IPS DF 4.7 (cell line): ENCODE data around the gene SMURF1.

Source experiments
- DNase-seq: peaks from one replicate; pipeline ENCODE4 v3.0.0-alpha.2; 2013; ENCODE audit warnings: low spot score; ENCODE audit errors: extremely low read depth

Gene SMURF1

GRCh38 chr7:99029466-99030435 lies 114.2 kb downstream of the SMURF1 start:
- DNase-seq, result no peak

GRCh38 chr7:99028261-99028973 lies 115.5 kb downstream of the SMURF1 start:
- no peak for DNase-seq

DNA sequence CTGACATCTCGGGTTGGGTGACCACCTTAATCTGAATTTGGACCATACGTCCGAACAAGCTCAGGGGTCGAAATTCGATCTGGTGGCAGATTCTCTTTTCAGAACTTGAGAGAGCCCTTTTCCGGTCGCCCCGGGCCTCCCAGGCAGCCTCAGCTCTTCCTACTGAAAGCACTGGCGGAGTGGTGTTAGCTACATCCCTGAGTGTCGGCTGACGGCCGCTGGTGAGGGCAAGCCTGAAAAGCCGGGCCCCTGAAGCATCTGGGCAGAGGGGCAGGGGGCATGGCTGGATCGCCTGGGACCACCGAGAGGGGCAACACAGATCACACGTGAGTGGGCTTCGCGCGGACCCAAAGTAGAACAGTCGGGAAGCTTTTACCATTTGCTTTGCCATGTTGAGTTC lies 116.1 kb downstream of the SMURF1 start:
- no peak for DNase-seq

- no peak for DNase-seq
These were observed 116.7 kb downstream of the SMURF1 start for GRCh38 chr7:99027241-99027640.

GRCh38 chr7:99024066-99024465 lies 119.8 kb downstream of the SMURF1 start:
- DNase-seq, result no peak

DNA sequence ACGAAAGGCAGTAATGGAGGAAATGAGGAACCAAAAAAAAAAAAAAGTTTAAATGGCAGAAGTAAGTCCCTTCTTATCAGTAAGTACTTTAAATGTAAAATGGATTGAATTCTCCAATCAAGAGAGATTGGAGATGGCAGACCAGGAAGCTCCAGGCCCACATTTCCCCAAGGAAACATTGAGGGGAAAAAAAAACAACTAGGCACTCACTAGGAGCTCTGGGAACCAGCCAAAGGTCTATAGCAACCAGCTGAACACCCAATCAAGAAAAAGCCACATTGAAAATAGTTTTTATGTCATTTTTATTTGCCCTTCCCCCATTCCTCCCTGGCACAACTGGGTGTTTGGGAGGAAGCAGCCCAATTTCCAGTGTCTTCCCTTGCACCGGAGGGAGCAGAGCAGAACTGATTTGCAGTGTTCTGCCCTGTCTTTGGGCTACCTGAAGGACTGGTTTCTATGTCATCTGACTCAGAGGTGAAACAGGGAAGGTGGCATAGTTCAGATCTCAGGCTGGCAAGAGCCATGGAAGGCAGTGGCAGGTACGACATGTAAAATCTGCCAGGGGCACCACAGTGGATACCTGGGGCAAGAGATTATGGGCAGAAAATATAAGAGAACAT lies 121.9 kb downstream of the SMURF1 start:
- no peak for DNase-seq

GRCh38 chr7:99020413-99020715 lies 123.5 kb downstream of the SMURF1 start:
- no peak for DNase-seq

- no peak for DNase-seq
These were observed 124.1 kb downstream of the SMURF1 start for GRCh38 chr7:99019523-99020412.

DNA sequence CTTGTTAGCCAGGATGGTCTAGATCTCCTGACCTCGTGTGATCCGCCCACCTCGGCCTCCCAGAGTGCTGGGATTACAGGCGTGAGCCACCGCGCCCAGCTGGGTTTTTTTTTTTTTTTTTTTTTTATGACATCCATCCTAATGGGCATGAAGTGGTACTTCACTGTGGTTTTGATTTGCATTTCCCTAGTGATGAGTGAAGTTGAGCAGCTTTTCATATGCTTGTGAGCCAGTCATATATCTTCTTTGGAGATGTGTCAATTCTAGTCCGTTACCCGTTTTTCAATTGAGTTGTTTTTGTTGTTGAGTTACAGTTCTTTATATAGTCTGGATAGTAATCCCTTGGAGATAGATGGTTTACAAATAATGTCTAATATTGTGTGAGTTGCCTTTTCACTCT lies 127.7 kb downstream of the SMURF1 start:
- no peak for DNase-seq

- no peak for DNase-seq
These were observed 129.6 kb downstream of the SMURF1 start for GRCh38 chr7:99014113-99014985.

DNA sequence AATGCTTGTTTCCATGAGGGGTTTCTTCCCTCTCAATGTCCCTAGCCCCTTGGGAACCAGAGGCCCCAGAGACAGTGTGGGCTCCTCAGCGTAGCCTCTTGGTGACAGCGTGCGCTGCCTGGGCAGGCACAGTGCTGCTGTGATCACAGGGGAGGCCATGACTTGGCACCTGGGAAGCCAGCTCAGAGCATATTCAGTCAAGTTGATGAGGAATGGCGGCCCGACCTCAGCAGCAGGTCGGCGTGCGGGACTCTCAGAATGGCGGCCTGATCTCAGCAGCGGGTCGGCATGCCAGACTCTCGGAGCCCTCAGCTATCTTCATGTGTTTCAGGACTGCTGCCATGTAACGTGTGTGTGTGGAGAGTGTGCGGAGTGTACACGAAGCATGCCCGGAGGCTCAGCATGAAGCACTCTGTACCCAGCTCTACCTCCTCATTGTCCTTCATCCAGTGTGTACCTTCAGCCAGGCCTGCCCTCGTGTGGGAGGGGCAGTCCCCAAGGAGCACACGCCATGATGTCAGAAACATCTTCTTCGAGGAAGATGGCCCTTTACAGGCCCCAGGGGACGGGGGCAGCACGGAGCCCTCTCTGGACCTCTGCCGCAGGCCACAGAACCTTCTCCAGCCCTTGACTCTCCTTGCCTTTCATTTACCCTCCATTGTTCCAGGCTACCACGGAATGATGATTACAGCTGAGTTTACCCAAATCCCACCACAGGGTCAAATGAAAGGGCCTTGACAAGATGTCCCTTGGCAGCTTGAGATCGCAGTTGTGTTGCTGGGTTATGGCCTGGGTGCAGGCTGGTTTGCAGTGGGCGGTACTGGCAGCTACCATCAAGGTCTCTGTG lies 130.4 kb downstream of the SMURF1 start:
- no peak for DNase-seq

DNA sequence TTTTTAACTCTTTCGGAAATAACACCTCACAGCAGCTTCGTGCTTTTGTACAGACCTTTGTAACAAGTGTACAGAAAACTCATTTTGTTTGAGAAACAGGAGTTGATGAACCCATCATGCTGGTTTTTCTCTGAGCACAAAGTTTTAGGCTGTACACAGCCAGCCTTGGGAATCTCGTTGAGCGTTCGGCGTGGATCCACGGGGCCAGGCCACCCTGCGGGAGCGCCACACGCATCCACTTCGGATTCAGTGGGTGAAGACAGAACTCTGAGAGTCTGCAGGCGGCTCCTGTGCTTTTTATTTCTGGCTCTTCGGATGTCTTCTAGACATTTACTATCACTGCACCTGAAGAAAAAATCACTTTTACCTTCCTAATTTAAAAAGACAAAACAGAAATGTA lies 131.2 kb downstream of the SMURF1 start:
- DNase-seq, result no peak

GRCh38 chr7:99011706-99012404 lies 132.1 kb downstream of the SMURF1 start:
- no peak for DNase-seq

DNA sequence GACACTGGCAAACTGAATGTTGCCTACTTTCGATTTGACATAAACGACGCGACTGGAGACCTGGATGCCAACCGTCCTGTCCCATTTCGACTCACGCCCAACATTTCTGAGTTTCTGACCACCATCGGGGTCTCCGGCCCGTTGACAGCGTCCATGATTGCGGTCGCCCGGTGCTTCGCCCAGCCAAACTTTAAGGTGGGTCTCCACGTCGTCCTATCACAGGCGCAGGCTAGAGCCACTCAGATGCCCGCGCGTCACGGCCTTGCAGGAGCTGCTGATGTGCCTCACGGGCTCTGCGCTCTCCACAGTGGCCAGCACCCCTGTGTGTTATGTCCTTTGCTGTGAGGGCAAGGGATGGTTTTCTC lies 132.6 kb downstream of the SMURF1 start:
- no peak for DNase-seq

DNA sequence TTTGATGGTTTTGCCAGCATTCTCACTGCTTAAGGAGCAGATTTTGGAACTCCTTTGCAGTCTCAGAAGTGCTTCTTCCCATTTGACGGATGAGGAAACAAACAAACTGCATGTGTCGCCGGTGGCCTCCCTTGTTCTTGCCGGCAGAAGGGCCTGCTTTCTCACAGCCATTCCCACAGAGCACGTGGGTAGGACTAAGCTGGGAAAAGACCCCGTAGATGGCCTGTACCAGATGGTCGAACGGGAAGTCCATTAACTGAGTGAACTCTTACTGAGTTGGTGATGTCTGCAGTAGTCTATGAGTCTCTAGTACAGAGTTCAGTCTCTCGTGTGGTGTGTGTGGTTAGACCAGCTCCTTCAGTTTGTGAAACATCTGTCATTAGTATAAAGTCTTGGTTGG lies 133.6 kb downstream of the SMURF1 start:
- DNase-seq, result no peak

- no peak for DNase-seq
These were observed 134.9 kb downstream of the SMURF1 start for GRCh38 chr7:99008921-99009530.

GRCh38 chr7:99008181-99008631 lies 135.7 kb downstream of the SMURF1 start:
- no peak for DNase-seq

DNA sequence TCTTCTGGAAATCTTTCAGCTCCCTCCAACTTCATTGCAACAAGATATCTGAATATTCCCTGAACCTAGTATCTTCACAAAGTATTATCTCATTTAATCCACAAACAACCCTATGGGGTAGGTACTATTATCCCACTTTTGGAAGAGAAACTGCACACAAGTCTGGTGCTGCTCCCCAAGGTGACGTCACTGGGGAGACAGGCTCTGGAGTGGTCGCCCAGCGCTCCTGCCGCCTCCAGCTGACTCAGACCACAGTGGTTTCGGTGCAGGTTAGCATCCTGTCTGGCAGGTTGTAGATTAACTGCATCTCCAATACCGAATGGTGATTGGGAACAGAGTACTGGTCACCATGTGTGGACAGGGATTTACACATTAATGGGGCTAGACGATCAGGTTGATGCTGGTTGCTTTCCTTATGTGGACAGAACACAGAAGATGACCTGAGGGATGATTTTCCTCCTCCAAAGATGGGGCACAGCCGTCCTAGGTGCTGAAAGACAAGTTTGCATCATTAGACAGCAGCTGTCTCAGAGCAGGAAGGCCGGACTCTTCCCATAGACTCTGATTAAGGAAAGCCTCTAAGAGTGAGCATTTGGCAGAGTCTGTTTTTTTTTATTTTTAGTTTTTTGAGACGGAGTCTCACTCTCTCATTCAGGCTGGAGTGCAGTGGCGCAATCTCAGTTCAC lies 137.0 kb downstream of the SMURF1 start:
- DNase-seq, result no peak
